ENCODE results near the gene KRTDAP.

KRTDAP gene

DNA sequence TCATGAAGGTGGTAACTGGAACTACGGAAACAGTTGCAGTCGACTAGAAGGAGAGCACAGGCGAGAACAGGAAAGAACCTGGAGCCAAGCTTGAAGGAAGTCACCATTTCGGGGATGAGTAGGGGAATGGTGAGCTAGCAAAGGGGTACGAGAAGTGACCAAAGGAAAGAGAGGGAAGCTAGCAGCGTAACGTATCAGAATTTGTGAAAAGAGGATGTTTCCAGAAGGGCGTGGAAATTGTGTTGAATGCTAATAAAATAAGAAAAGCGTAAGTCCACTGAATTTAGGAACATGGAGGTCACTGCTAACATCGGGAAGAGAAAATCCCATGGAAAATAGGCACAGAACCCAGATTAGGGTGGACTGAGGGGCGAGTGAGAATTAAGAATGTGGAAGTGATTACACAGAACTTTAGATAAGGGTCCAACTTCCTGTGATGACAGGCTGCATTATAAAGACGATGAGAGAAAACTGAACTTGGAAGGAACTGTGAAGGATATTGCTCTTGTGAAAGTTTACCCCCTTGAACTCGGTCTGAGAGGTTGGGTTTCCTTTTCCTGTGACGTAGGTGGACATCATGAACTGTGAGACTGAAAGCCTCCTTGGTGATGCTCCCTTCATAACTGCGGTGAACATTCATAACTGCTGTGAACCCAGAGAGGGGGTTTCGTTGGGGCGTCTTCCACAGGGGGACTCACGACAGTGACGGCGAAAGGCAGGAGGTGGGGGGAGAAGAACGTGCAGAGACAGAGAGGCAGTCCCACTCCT, 44.3 kb downstream of the KRTDAP start:
- H3K4me3 ChIP-seq (ENCODE audit: low read depth, low read length), result no peak overlapping the region
- in situ Hi-C loops (cut with HindIII; ENCODE audit: low sequenced_read_pairs), result no loop called here
- no peak for DNase-seq (ENCODE audit: low read depth, low spot score)
- TF ChIP-seq, protein P1, sequence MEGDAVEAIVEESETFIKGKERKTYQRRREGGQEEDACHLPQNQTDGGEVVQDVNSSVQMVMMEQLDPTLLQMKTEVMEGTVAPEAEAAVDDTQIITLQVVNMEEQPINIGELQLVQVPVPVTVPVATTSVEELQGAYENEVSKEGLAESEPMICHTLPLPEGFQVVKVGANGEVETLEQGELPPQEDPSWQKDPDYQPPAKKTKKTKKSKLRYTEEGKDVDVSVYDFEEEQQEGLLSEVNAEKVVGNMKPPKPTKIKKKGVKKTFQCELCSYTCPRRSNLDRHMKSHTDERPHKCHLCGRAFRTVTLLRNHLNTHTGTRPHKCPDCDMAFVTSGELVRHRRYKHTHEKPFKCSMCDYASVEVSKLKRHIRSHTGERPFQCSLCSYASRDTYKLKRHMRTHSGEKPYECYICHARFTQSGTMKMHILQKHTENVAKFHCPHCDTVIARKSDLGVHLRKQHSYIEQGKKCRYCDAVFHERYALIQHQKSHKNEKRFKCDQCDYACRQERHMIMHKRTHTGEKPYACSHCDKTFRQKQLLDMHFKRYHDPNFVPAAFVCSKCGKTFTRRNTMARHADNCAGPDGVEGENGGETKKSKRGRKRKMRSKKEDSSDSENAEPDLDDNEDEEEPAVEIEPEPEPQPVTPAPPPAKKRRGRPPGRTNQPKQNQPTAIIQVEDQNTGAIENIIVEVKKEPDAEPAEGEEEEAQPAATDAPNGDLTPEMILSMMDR (IDR thresholded peaks at IDR 0.05; ENCODE audit: low read depth, low read length), result no peak

DNA sequence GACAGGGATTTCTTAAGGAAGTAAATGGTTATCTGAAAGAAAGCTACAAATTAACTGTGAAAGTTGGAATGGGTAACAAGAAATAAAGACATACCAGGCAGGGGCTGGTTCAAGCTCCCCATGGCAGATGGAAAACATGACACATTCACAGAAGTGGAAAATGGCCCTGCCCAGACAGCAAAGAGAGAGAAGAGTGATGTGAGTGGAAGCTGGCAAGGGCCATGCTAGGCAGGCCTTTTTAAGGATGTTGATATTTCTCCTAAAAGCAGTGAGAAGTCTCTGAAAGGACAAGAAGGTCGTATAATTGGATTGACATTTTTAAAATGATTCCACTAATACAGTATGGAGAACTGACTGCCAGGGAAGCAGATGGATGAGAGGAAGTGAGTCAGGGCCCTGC, 45.5 kb downstream of the KRTDAP start:
- in situ Hi-C loops (cut with HindIII; ENCODE audit: low sequenced_read_pairs), result no loop called here
- H3K4me3 ChIP-seq (ENCODE audit: low read depth, low read length), result no peak overlapping the region
- no peak for DNase-seq (ENCODE audit: low read depth, low spot score)
- TF ChIP-seq, protein P1 (IDR thresholded peaks at IDR 0.05; ENCODE audit: low read depth, low read length), result no peak

DNA sequence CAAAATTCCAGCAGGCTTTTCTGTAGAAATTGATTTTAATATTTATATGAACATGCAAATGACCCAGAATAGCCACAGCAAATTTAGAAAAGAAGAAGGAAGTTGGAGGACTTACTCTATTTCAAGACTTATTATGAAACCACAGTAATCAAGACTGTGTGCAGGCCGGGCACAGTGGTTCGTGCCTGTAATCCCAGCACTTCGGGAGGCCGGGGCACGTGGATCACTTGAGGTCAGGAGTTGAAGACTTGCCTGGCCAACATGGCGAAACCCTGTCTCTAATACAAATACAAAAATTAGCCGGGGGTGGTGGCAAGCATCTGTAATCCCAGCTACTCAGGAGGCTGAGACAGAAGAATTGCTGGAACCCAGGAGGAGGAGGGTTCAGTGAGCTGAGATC, 48.2 kb downstream of the KRTDAP start:
- no peak for DNase-seq (ENCODE audit: low read depth, low spot score)
- TF ChIP-seq, protein P1 (IDR thresholded peaks at IDR 0.05; ENCODE audit: low read depth, low read length), result no peak
- no peak overlapping the region for H3K4me3 ChIP-seq (ENCODE audit: low read depth, low read length)
- in situ Hi-C loops (cut with HindIII; ENCODE audit: low sequenced_read_pairs), result no loop called here

DNA sequence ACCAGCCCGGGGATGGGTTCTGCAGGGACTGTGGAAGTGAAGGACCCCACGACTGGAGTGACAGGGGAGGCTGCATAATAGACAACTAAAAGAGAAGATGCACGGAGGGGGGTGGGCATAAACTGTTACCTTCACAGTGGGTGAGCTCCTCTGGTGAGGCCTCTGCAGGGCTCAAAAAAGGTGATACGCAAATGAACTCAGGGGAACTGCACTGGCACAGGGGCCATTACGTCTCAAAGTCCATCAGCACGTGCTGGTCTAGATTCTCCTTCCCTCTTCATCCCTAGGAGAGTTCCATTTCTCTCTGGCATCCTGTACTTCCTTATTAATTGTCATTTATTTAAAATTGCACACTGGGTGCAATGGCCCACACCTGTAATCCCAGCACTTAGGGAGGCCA, 50.3 kb downstream of the KRTDAP start:
- no peak for DNase-seq (ENCODE audit: low read depth, low spot score)
- H3K4me3 ChIP-seq (ENCODE audit: low read depth, low read length), result no peak overlapping the region
- in situ Hi-C loops (cut with HindIII; ENCODE audit: low sequenced_read_pairs), result no loop called here
- TF ChIP-seq, protein P1 (IDR thresholded peaks at IDR 0.05; ENCODE audit: low read depth, low read length), result no peak

DNA sequence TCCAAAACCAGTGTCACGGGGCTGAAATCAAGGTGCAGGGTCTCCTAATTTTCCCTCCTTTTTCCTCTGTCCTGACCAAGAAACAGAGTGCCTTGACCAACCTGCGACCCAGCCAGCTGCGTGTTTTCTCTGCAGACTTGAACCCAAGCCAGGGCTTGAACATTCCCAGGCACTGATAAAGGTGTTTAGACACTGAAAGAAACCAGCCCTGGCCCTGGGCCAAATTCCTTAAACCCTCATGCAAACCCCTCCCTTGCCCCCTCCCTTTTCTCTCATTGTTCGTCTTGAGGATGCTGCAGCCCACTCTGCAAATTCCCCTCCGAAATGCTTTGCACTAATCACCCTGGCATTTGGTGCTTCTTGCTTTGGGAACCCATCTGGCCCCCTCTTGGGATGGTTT, 51.7 kb downstream of the KRTDAP start:
- TF ChIP-seq, protein P1 (IDR thresholded peaks at IDR 0.05; ENCODE audit: low read depth, low read length), result no peak
- DNase-seq (ENCODE audit: low read depth, low spot score), result no peak
- H3K4me3 ChIP-seq (ENCODE audit: low read depth, low read length), result no peak overlapping the region
- in situ Hi-C loops (cut with HindIII; ENCODE audit: low sequenced_read_pairs), result no loop called here

DNA sequence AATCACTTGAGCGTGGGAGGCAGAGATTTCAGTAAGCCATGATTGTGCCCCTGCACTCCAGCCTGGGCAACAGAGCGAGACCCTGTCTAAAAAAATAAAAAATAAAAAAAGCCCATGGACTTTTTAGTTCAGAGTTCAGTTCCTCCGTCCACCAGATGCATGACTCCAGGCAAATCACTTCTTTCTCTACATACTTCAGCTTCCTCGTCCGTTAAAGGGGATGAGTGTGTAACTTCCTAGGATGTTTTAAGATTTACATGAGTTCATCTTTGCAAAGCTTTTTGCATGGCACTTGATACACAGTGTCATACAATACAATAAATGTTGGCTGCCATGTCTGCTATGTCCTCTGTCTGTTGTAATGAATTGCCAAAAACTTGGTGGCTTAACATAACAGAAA, 52.2 kb downstream of the KRTDAP start:
- DNase-seq (ENCODE audit: low read depth, low spot score), result no peak
- TF ChIP-seq, protein P1 (IDR thresholded peaks at IDR 0.05; ENCODE audit: low read depth, low read length), result no peak
- in situ Hi-C loops (cut with HindIII; ENCODE audit: low sequenced_read_pairs), result no loop called here
- H3K4me3 ChIP-seq (ENCODE audit: low read depth, low read length), result no peak overlapping the region
